HL-60 (cell line): ENCODE data around the gene IPO11.

Experiments used
- GABPA ChIP-seq: IDR thresholded peaks from 2 replicates; pipeline ENCODE4 v1.6.1; 2012; ENCODE audit warnings: low read depth
- POLR2AphosphoS5 ChIP-seq: IDR thresholded peaks from 2 replicates; pipeline ENCODE4 v1.6.1; 2012; ENCODE audit warnings: low read depth
- SPI1 ChIP-seq: IDR thresholded peaks from 2 replicates; pipeline ENCODE4 v1.6.1; 2012; ENCODE audit warnings: low read depth, mild to moderate bottlenecking, borderline replicate concordance
- TF ChIP-seq, protein P1 (sequence below): IDR thresholded peaks from one replicate; pipeline ENCODE4 v1.5.1; 2011; ENCODE audit warnings: low read length, control low read depth, inconsistent platforms; ENCODE audit not compliant: insufficient read depth
- TF ChIP-seq, protein P2 (sequence below): IDR thresholded peaks from 2 replicates; pipeline ENCODE4 v1.6.1; 2012; ENCODE audit warnings: low read depth; ENCODE audit not compliant: insufficient replicate concordance

DNA sequence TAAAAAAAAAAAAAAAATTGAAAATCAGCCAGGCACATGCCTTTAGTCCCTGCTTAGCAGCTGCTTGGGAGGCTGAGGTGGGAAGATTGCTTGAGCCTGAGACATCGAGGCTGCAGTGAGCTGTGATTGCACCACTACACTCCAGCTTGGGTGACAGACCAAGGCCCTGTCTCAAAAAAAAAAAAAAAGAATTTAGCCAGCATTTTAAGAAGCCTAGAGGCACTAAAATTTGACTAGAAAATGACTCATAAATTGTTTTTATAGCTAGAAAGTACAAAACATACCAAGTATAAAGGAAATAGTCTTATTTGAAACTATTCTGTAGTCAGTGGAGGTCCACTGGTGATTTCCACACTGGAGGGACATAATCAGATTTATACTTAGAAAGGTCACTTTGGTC is 183.5 kb downstream of the IPO11 start:
- TF ChIP-seq, protein P1, sequence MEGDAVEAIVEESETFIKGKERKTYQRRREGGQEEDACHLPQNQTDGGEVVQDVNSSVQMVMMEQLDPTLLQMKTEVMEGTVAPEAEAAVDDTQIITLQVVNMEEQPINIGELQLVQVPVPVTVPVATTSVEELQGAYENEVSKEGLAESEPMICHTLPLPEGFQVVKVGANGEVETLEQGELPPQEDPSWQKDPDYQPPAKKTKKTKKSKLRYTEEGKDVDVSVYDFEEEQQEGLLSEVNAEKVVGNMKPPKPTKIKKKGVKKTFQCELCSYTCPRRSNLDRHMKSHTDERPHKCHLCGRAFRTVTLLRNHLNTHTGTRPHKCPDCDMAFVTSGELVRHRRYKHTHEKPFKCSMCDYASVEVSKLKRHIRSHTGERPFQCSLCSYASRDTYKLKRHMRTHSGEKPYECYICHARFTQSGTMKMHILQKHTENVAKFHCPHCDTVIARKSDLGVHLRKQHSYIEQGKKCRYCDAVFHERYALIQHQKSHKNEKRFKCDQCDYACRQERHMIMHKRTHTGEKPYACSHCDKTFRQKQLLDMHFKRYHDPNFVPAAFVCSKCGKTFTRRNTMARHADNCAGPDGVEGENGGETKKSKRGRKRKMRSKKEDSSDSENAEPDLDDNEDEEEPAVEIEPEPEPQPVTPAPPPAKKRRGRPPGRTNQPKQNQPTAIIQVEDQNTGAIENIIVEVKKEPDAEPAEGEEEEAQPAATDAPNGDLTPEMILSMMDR, result no peak
- TF ChIP-seq, protein P2, sequence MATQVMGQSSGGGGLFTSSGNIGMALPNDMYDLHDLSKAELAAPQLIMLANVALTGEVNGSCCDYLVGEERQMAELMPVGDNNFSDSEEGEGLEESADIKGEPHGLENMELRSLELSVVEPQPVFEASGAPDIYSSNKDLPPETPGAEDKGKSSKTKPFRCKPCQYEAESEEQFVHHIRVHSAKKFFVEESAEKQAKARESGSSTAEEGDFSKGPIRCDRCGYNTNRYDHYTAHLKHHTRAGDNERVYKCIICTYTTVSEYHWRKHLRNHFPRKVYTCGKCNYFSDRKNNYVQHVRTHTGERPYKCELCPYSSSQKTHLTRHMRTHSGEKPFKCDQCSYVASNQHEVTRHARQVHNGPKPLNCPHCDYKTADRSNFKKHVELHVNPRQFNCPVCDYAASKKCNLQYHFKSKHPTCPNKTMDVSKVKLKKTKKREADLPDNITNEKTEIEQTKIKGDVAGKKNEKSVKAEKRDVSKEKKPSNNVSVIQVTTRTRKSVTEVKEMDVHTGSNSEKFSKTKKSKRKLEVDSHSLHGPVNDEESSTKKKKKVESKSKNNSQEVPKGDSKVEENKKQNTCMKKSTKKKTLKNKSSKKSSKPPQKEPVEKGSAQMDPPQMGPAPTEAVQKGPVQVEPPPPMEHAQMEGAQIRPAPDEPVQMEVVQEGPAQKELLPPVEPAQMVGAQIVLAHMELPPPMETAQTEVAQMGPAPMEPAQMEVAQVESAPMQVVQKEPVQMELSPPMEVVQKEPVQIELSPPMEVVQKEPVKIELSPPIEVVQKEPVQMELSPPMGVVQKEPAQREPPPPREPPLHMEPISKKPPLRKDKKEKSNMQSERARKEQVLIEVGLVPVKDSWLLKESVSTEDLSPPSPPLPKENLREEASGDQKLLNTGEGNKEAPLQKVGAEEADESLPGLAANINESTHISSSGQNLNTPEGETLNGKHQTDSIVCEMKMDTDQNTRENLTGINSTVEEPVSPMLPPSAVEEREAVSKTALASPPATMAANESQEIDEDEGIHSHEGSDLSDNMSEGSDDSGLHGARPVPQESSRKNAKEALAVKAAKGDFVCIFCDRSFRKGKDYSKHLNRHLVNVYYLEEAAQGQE, result no peak
- TF ChIP-seq SPI1 (no peak), GABPA (no peak), POLR2AphosphoS5 (no peak)
